Immature natural killer cell (primary cell): ENCODE measurements around the gene PRKN. TPM values are rescaled to one million over a fixed set of nuclear protein-coding genes. Genes with fewer than 3 reads are reported as not detected.
"Not testable (repeated sequence)": the region's sequence is repeated elsewhere in the genome, so short reads cannot be mapped to it uniquely, and the experiment has no call there.

Source experiments
- DNase-seq, 3 donors: peaks; one replicate each; pipeline ENCODE4 v3.0.0; 2022; ENCODE audit warnings: mixed read lengths in 1 of 3
- H3K27ac Mint-ChIP-seq, 6 donors: one replicate each; pipeline ENCODE4 v1.8.0; 2020; ENCODE audit warnings: mixed read lengths in 6 of 6, mild to moderate bottlenecking in 5 of 6, inconsistent platforms in 4 of 6, moderate library complexity in 3 of 6
- H3K27me3 Mint-ChIP-seq, 3 donors: one replicate each; pipeline ENCODE4 v1.8.0; 2020 to 2021; ENCODE audit warnings: low read depth in 3 of 3, mild to moderate bottlenecking in 3 of 3, mixed read lengths in 3 of 3, moderate library complexity in 3 of 3, inconsistent platforms in 1 of 3
- H3K36me3 Mint-ChIP-seq, 3 donors: one replicate each; pipeline ENCODE4 v1.8.0; 2020; ENCODE audit warnings: mixed read lengths in 3 of 3, inconsistent platforms in 2 of 3, mild to moderate bottlenecking in 2 of 3
- H3K4me1 Mint-ChIP-seq, 2 donors: one replicate each; pipeline ENCODE4 v1.8.0; 2020; ENCODE audit warnings: inconsistent platforms in 2 of 2, mild to moderate bottlenecking in 2 of 2, mixed read lengths in 2 of 2, moderate library complexity in 1 of 2
- H3K4me3 Mint-ChIP-seq, 5 donors: one replicate each; pipeline ENCODE4 v1.8.0; 2020; ENCODE audit warnings: mild to moderate bottlenecking in 5 of 5, mixed read lengths in 5 of 5, inconsistent platforms in 3 of 5, moderate library complexity in 3 of 5
- H3K9me3 Mint-ChIP-seq, 6 donors: one replicate each; pipeline ENCODE4 v1.8.0; 2020; ENCODE audit warnings: mild to moderate bottlenecking in 6 of 6, mixed read lengths in 6 of 6, inconsistent platforms in 4 of 6, moderate library complexity in 3 of 6
- polyA plus RNA-seq, 3 donors: library from polyadenylated mRNA; unstranded; fragments of 300-500 nt; fragmentation: Illumina TruSeq; gene quantifications; one replicate each; pipeline ENCODE4 v1.2.3, GENCODE V29; 2021

Gene PRKN
- polyA plus RNA-seq, 3 donors from 2014 or later = 0.37 to 6.4 (median 2.8) TPM

DNA sequence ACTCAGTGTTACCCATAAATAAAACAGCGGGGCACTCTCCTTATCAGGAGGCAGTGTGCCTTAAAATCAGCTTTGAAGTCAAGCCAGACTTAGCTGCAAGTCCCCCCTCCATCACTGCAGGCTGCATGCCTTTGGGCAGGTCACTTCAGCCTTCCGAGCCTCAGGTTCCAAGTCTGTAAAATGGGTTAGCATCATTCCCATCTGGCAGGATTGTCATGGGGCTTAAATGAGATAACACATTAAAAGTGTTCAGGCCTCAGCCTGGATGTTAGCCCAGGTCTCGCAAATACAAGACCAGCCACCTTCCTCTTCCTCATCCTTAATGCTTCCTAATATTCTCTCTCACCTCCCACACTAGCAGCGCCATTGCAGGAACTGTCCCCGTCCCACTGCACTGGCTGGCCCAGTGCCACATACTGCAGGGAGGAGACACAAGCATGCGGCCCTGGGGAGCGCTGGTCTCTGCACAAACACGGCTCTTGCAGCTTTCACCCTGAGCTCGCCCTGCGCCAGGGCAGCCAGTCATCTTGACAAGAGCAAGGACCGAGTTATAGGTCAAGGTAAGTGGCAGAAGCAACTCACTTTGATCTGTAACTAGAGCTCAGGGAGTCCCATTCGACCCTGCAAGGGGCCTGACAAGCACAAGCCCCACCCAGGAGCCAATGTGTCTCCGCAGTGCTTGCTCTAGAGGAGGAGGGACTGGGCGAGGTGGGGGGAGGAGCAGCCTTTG, 889.1 kb downstream of the PRKN start:
- Mint-ChIP-seq H3K4me3 (no peak overlapping the region), H3K36me3 (no peaks in the 10 kb centered on the region), H3K9me3 (peaks cover 0 to 3% (median 0%) of the 10 kb centered on the region in 6 donors), H3K27ac (no peak overlapping the region), H3K27me3 (peaks cover 0 to under 1% (median 0%) of the 10 kb centered on the region in 3 donors), H3K4me1 (no peaks in the 10 kb centered on the region)
- no peak for DNase-seq

DNA sequence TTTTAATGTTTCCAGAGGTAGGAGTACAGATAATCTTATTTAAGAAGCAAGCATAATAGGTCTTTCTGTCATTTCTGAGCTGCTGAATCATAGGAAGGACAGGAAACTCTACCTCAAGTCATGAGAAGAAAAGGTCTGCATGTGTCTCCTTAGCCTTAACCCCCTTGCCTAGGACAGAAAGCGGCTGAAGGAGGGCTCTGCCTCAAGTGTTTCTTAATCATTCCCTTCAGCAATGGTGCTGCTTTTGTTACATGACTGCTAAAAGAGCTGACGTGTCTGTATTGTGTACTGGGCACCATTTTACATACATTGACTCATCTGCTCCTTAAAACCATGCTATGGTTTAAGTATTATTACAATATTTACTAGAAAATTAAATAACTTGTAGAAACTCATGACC, 889.7 kb downstream of the PRKN start:
- no peak for DNase-seq
- Mint-ChIP-seq H3K4me1 (no peaks in the 10 kb centered on the region), H3K9me3 (peaks cover 0 to 3% (median 0%) of the 10 kb centered on the region in 6 donors), H3K27ac (no peak overlapping the region), H3K4me3 (no peak overlapping the region), H3K27me3 (peaks cover 0 to 2% (median 0%) of the 10 kb centered on the region in 3 donors), H3K36me3 (no peaks in the 10 kb centered on the region)

DNA sequence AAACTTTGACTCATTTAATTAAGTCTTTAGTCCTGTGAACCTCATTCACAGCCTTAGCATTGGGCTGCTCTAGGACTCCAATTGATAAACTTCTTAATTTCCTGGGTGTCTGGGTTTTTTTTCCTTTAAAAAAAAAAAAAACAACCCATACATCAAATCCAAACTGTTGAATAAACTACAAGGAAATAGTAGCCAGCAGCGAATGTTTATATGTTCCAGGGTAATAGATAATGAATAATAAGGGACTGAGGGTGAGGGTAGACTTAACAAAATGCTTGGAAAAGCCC, 890.2 kb downstream of the PRKN start:
- H3K27me3 Mint-ChIP-seq = peaks cover 0 to 2% (median 0%) of the 10 kb centered on the region in 3 donors
- H3K4me1 Mint-ChIP-seq = no peaks in the 10 kb centered on the region
- peaks cover 0 to 3% (median 0%) of the 10 kb centered on the region in 6 donors for H3K9me3 Mint-ChIP-seq
- DNase-seq = no peak
- no peak overlapping the region for H3K27ac Mint-ChIP-seq
- no peak overlapping the region for H3K4me3 Mint-ChIP-seq
- no peaks in the 10 kb centered on the region for H3K36me3 Mint-ChIP-seq

DNA sequence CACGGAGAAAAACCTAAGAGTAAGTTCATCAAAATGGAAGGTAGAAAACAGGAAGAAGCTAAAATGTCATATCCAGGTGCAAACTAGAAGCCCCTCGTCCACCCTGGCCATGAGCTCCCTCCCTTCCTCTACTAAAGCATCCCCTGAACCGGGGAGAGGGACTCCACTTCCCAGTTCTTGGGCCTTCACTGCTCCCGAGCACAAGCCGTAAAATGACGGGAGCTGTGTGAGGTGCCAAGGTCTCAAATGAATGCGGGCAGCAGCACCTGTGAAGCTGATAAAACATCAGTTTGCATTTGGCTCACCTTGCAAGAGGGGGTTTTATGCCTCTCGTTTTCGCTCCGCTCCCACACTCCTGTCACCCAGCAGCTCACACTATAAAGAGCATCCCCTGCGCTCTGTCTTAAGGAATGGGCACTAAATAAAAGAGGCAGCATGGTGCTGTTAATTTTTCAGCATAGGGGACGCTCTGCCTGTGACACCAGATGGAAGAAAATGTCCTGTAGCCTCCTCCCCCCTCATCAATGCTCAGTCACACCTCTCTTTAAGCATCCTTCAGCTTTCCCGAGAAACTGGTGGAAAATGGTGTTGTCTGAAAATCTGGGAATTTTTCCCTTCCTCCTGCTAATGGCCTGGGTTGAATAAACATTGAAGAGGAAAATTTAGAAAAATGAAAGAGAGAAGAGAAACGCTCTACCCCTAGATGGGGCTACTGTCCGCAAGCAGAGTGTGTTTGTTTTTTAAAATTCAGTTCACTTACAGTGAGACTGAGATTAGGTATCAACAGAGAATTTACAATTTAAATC, 890.7 kb downstream of the PRKN start:
- no peak for DNase-seq
- Mint-ChIP-seq H3K9me3 (peaks cover 0 to 3% (median 0%) of the 10 kb centered on the region in 6 donors), H3K36me3 (no peaks in the 10 kb centered on the region), H3K27ac (no peak overlapping the region), H3K27me3 (peaks cover 0 to 2% (median 0%) of the 10 kb centered on the region in 3 donors), H3K4me3 (no peak overlapping the region), H3K4me1 (no peaks in the 10 kb centered on the region)

DNA sequence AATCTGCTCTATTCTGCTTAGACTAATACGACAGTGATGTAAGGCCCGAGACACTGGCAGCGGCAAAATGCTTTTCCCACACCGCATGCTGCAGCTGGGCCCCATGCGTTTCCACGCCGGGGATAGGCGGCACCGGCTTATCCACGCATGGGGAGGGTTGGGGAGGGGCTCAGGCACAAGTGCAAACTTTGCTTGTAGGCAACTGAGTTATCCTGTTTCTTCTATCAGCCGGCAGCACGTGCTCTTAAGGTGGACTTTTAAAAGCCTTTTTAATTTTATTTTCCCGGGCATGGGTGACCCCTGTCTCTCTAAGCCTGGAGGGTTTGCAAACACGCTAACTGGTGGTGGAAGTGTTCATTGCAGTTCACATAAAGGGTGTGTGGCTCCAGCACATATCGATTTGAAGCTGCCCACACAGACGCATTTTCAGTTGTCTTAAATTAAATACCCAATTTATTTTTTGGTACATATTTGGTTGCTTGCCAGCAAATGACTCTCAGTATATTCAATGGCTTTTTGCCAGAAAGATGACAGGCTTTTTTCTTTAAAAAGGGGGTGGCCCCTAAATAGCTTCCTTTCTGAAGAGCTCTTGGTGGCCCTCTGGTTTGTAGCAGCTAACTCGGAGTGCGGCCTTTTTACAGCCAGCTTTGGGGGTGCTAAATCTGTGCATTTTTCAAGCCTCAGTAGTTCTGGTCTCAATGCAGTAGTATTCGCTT, 891.9 kb downstream of the PRKN start:
- Mint-ChIP-seq H3K4me1 (no peaks in the 10 kb centered on the region), H3K36me3 (no peaks in the 10 kb centered on the region), H3K27ac (no peak overlapping the region), H3K27me3 (peaks cover 0 to 3% (median 2%) of the 10 kb centered on the region in 3 donors), H3K4me3 (no peak overlapping the region), H3K9me3 (no peaks in the 10 kb centered on the region)
- no peak for DNase-seq

DNA sequence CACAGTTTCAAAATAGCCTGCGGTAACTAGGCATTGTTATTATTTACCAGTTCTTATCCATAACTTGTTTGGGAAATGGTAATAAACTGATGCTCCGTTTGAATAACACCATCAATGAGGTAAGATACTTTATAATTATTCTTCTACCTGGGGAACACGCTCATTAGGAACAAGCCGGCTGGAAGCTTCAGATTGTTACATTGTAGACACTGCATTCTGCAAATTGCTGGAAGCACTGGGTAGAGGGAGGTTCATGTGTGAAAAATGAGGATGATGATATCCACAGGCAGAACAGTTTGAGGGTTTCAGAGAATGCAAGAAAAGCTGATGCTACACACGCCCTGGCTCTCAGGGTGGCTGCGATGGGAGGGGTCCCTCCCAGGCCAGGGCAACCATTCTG, 893.1 kb downstream of the PRKN start:
- DNase-seq = no peak
- Mint-ChIP-seq H3K4me3 (no peak overlapping the region), H3K9me3 (no peaks in the 10 kb centered on the region), H3K27ac (no peak overlapping the region), H3K4me1 (no peaks in the 10 kb centered on the region), H3K36me3 (no peaks in the 10 kb centered on the region), H3K27me3 (peaks cover 0 to 4% (median 2%) of the 10 kb centered on the region in 3 donors)

DNA sequence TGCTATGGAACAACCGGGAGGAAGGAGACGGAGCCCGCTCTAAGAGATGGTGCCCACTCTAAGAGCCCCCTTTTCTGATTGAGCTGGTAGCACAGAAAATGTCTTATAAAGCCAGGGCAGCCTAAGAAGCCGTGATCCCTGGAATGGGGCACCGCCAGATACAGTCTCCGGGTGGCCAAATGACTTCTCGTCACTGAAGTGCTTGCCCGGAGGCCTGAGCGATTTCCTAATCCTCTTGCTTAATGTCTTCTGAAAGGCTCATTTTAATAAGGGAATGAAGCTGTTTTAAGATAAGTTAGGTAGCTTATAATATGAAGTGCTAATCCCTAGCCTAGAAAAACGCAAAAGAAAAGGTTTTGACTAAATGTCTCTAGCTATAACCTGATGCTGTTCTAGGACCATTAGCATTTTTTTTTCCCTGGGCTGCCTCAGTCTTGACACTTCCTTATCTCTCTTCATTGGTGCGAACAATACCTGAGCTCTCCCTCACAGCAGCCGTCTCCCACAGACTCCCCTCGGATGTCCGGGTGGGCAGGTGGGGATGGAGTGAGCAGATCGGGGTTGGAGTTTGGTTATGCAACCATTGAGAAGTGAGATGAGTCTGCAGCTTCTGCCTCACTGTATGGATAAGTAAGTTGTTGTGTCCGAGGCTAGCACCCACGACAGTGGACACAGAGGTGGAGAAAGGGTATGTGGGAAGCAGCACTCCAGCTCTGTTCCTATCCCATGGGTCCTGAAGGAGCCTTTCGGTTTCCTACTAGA, 894.3 kb downstream of the PRKN start:
- no peaks in the 10 kb centered on the region for H3K36me3 Mint-ChIP-seq
- H3K27ac Mint-ChIP-seq = no peak overlapping the region
- no peak overlapping the region for H3K4me3 Mint-ChIP-seq
- no peak for DNase-seq
- H3K27me3 Mint-ChIP-seq = peaks cover 0 to 4% (median 2%) of the 10 kb centered on the region in 3 donors
- H3K9me3 Mint-ChIP-seq = no peaks in the 10 kb centered on the region
- no peaks in the 10 kb centered on the region for H3K4me1 Mint-ChIP-seq

DNA sequence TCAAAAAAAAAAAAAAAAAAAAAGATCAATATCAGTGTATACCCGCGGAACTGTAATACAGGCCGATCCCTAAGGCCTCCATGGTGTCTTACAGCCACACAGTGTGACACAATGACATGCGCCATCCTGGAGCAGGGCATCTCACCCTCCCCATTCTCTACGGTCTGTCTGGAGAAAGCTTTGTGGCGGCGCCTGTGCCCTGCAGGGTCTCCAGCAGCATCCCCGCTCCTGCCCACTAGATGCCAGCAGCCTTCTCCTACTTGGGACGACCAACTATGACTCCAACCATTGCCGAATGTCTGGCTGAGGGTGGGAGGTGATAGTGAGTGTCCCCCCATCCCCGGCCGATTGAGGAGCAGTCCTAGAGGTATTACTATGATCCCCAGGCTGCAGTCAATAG, 894.9 kb downstream of the PRKN start:
- Mint-ChIP-seq H3K4me3 (no peak overlapping the region), H3K27me3 (peaks cover 0 to 4% (median 2%) of the 10 kb centered on the region in 3 donors), H3K4me1 (no peaks in the 10 kb centered on the region), H3K27ac (no peak overlapping the region), H3K9me3 (no peaks in the 10 kb centered on the region), H3K36me3 (no peaks in the 10 kb centered on the region)
- no peak for DNase-seq

DNA sequence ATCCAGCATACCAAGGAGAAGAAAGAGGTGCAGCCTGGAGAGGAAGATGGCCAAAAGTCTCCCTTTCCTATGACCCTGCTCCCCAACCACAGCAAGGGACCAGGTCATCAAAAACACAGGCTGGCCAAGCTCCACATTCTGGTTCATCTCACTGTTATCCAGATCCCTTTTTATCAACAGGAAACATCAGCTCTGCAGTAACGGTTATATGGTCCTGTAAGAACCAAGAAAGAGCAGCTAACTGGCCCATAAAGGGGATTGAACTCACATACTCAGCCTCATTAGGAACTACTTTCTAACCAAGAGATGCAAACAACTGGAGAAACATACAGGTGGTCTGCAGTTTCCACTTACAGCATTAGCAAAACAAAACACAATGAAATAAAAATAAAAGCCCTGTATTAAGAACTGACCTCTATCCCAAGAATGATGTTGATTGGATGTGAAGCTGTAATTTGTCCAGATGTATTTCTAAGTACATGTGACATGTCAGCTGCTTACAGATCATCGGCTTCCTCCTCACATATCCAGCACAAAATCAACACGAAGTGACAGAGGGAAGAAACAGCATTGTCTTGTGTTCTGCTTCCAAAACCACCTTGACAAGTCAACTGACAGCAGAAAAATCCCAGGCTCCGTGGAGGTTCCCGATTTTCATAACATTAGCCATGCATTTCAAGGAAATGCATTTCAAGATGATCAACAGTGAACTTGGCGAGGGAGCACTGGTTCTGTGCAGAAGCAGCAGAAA, 896.5 kb downstream of the PRKN start:
- Mint-ChIP-seq H3K27me3 (peaks cover 0 to 4% (median 2%) of the 10 kb centered on the region in 3 donors), H3K27ac (no peak overlapping the region), H3K36me3 (no peaks in the 10 kb centered on the region), H3K9me3 (no peaks in the 10 kb centered on the region), H3K4me3 (no peak overlapping the region), H3K4me1 (no peaks in the 10 kb centered on the region)
- no peak for DNase-seq

DNA sequence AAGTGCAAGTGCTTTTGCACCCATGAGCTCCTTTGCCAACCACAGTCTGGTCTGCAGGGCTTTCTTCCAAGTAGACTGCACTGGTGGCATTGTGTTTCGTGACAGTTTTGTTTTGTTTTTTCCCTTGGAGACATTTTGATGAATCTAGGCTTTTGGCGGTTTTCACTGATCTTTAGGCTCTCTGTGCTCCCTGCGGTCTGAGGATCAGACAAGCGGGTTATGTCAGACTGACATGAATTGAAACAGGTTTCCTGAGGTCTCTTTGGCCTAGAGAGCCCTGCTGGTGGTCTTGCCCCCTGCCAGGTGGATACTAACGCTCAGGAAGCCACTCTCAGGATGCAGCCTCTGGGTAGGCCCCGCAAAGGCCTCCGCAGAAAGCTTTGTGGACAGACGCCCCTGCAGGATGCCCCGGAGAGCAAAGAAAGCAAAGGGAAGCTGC, 898.3 kb downstream of the PRKN start:
- Mint-ChIP-seq H3K4me1 (no peaks in the 10 kb centered on the region), H3K27ac (no peak overlapping the region), H3K27me3 (peaks cover 0 to 4% (median 2%) of the 10 kb centered on the region in 3 donors), H3K36me3 (no peaks in the 10 kb centered on the region), H3K9me3 (no peaks in the 10 kb centered on the region), H3K4me3 (no peak overlapping the region)
- DNase-seq = no peak

DNA sequence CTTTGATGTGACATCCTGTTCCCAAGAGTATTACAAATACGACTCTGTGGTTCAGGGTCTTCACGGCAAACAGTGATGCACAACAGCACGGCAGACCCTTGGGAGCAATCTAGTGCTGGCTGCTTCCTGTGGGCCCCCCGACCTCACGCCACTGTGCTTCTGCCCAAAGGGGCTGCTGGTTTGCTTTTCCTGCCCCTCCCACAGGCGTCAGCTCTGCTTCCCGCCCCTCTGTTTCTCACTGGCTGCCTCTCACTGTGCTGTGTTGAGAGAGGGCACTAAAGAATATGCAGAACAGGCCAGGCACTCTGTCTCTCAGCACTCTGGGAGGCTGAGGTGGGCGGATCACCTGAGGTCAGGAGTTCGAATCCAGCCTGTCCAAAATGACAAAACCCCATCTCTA, 899.2 kb downstream of the PRKN start:
- no peaks in the 10 kb centered on the region for H3K36me3 Mint-ChIP-seq
- H3K4me1 Mint-ChIP-seq = no peaks in the 10 kb centered on the region
- no peak overlapping the region for H3K4me3 Mint-ChIP-seq
- no peak for DNase-seq
- H3K27me3 Mint-ChIP-seq = peaks cover 0 to 4% (median under 1%) of the 10 kb centered on the region in 3 donors
- no peak overlapping the region for H3K27ac Mint-ChIP-seq
- H3K9me3 Mint-ChIP-seq = no peaks in the 10 kb centered on the region

DNA sequence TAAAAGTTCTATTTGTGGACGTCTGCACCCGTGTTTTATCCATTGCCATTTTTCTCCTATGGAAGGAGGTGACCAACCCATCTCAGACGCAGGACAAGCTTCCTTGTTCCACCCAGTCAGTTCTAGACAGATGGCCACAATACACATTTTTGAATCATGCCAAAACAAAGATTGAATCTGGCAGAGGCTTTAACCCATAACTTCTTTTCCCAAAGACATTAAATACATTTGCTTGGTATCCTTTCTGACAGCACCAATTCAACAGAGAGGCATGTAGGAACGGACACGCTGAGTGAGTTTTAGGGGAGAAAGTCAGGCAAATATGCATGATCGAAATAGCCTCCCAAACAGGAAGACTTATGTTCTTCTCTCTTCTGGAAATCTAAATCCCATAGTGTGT, 901.1 kb downstream of the PRKN start:
- DNase-seq = no peak
- Mint-ChIP-seq H3K9me3 (no peaks in the 10 kb centered on the region), H3K36me3 (no peaks in the 10 kb centered on the region), H3K4me3 (no peak overlapping the region), H3K4me1 (no peaks in the 10 kb centered on the region), H3K27ac (no peak overlapping the region), H3K27me3 (peaks cover 0 to 4% (median 0%) of the 10 kb centered on the region in 3 donors)

DNA sequence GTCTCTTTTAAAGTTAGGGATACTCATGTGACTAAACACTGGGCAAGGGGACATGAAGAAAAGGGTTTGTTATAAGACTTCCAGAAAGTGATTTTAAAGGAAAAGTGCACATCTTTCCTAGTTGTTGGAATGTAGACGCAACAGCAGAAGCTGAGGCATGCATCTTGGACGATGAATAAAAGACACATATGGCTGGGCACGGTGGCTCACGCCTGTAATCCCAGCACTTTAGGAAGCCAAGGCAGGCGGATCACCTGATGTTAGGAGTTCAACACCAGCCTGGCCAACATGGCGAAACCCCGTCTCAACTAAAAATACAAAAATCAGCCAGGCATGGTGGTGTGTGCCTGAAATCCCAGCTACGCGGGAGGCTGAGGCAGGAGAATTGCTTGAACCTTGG, 905.4 kb downstream of the PRKN start:
- not testable (repeated sequence) for H3K36me3 Mint-ChIP-seq, H3K4me3 Mint-ChIP-seq, H3K27me3 Mint-ChIP-seq, DNase-seq, H3K9me3 Mint-ChIP-seq, H3K4me1 Mint-ChIP-seq, H3K27ac Mint-ChIP-seq
